OCI-LY7 (cell line): ENCODE results near the gene HAUS1. TPM values are rescaled to one million over a fixed set of nuclear protein-coding genes. Genes with fewer than 3 reads are reported as not detected.

Experiments used
- BruUV-seq: library from RNA; stranded (reverse); fragments of 400-500 nt; replicated peaks from 2 replicates; lab custom pipeline; 2021; lab: Mats Ljungman, UMichigan
- CTCF ChIA-PET: fragments of 300-600 bp; sonication (Branson Sonifier 250); formaldehyde crosslinking; loops from one replicate; lab custom pipeline; 2022; ENCODE audit warnings: antibody characterized with exemption; ENCODE audit not compliant: unreplicated experiment; lab: Charles Lee
- POLR2A ChIA-PET: fragments of 300-600 bp; sonication (Branson Sonifier 250); formaldehyde crosslinking; loops from one replicate; lab custom pipeline; 2022; ENCODE audit warnings: antibody characterized with exemption; lab: Charles Lee
- DNase-seq: peaks from one replicate; pipeline ENCODE4 v3.0.0-alpha.2; 2015; ENCODE audit warnings: low spot score
- H2AFZ ChIP-seq: fragments of 200-600 bp; sonication (generic), shearing (Covaris generic); 2 replicates; pipeline ENCODE4 v1.6.1; 2014; ENCODE audit warnings: mild to moderate bottlenecking, antibody characterized with exemption, low read length, moderate library complexity
- H3K27ac ChIP-seq: fragments of 200-600 bp; sonication (generic); 2 replicates; pipeline ENCODE4 v1.5.1; 2014; ENCODE audit warnings: mixed run types, low read depth, mild to moderate bottlenecking, moderate library complexity, low read length, inconsistent platforms; ENCODE audit not compliant: poor library complexity, severe bottlenecking
- H3K36me3 ChIP-seq: fragments of 200-600 bp; sonication (generic); 2 replicates; pipeline ENCODE4 v1.6.1; 2014; ENCODE audit warnings: mild to moderate bottlenecking, antibody characterized with exemption, low read length, moderate library complexity, mixed read lengths; ENCODE audit not compliant: insufficient read depth
- H3K4me1 ChIP-seq: fragments of 200-600 bp; sonication (generic); 2 replicates; pipeline ENCODE4 v1.5.1; 2014; ENCODE audit warnings: mild to moderate bottlenecking, low read length; ENCODE audit not compliant: insufficient read depth, poor library complexity, severe bottlenecking
- H3K4me2 ChIP-seq: fragments of 200-600 bp; sonication (generic); 2 replicates; pipeline ENCODE4 v1.6.1; 2014; ENCODE audit warnings: mild to moderate bottlenecking, low read length
- H3K4me3 ChIP-seq: fragments of 200-600 bp; sonication (generic); 2 replicates; pipeline ENCODE4 v1.5.1; 2014; ENCODE audit warnings: mild to moderate bottlenecking, low read depth, low read length; ENCODE audit not compliant: poor library complexity, severe bottlenecking
- H3K79me2 ChIP-seq: fragments of 200-600 bp; sonication (generic); 2 replicates; pipeline ENCODE4 v1.6.1; 2016; ENCODE audit warnings: low read depth, mild to moderate bottlenecking, low read length, moderate library complexity, mixed read lengths; ENCODE audit not compliant: insufficient read depth
- H3K9me2 ChIP-seq: fragments of 200-600 bp; sonication (generic); 2 replicates; pipeline ENCODE4 v1.6.1; 2016; ENCODE audit warnings: mild to moderate bottlenecking, low read length, mixed read lengths; ENCODE audit not compliant: insufficient read depth
- H3K9me3 ChIP-seq: fragments of 200-600 bp; sonication (generic); 2 replicates; pipeline ENCODE4 v1.6.1; 2014; ENCODE audit warnings: mild to moderate bottlenecking, mixed run types, low read length, mixed read lengths
- H4K20me1 ChIP-seq: fragments of 200-600 bp; sonication (generic); 2 replicates; pipeline ENCODE4 v1.6.1; 2014; ENCODE audit warnings: mild to moderate bottlenecking, antibody characterized with exemption, low read length, moderate library complexity, mixed read lengths; ENCODE audit not compliant: insufficient read depth
- CTCF ChIP-seq: fragments of 200-600 bp; sonication (generic); conservative IDR thresholded peaks from 2 replicates; pipeline ENCODE4 v1.5.1; 2014; ENCODE audit warnings: mild to moderate bottlenecking, antibody characterized with exemption, low read length, moderate library complexity, mixed read lengths
- EZH2phosphoT487 ChIP-seq: fragments of 200-600 bp; sonication (generic); IDR thresholded peaks from 2 replicates; pipeline ENCODE4 v1.6.1; 2018; ENCODE audit warnings: low read depth, borderline replicate concordance, mild to moderate bottlenecking, mixed run types, antibody characterized with exemption, low read length, moderate library complexity, mixed read lengths
- intact Hi-C: fragments of 100-400 bp; cut with micrococcal nuclease; formaldehyde crosslinking; loops from one replicate; pipeline ENCODE4 v1.10.0; 2022; ENCODE audit not compliant: unreplicated experiment
- total RNA-seq, 2 experiments: library from RNA; depleted of rRNA in 1 of 2; stranded (reverse); fragments of >200 nt in 1 of 2; shearing (Covaris generic) in 1 of 2; gene quantifications; 2 replicates each; pipeline ENCODE4 v1.2.3, GENCODE V29; 2014 to 2022

HAUS1 gene
- total RNA-seq, 2 experiments from 2014 or later: 24.8 to 38.4 TPM

GRCh38 chr18:46173393-46174341 is 69.5 kb downstream of the HAUS1 start:
- no TSS peak for BruUV-seq
- TF ChIP-seq CTCF (peak; percentile 78), EZH2phosphoT487 (no peak)
- peak overlapping the region; percentile 90 for H3K4me2 ChIP-seq
- POLR2A ChIA-PET: interaction anchor here (0.6 to 1.3 kb wide), 5 partner anchors 8 to 79 kb away, joined by 3 to 4 read pairs (median 3); no protein-coding TSS in a partner anchor
- peak; percentile 91 for DNase-seq
- peaks cover 4% of the 10 kb centered on the region; the same call in 1 of the 2 replicates for H3K36me3 ChIP-seq
- peaks cover 31% of the 10 kb centered on the region for H3K4me1 ChIP-seq
- peak overlapping the region; percentile 74 for H3K27ac ChIP-seq
- CTCF ChIA-PET: interaction anchor here (0.5 to 0.6 kb wide), 2 partner anchors 17 to 77 kb away, joined by 3 read pairs; no protein-coding TSS in a partner anchor
- intact Hi-C loops: loop anchor here (2.0 to 10.0 kb wide), 3 partner anchors 25 to 79 kb away; partner anchors contain the start of gene HAUS1
- H3K9me3 ChIP-seq: no peaks in the 10 kb centered on the region
- peaks cover 44% of the 10 kb centered on the region for H3K79me2 ChIP-seq
- H4K20me1 ChIP-seq: 0 out of 2 replicates have a peak, but pooled peaks cover 3% of the 10 kb centered on the region
- H2AFZ ChIP-seq: peak overlapping the region; percentile 84
- H3K9me2 ChIP-seq: no peaks in the 10 kb centered on the region
- H3K4me3 ChIP-seq: peak overlapping the region; percentile 97

- Histone ChIP-seq H4K20me1 (0 out of 2 replicates have a peak, but pooled peaks cover 3% of the 10 kb centered on the region), H3K9me3 (no peaks in the 10 kb centered on the region), H2AFZ (no peak overlapping the region), H3K27ac (peak overlapping the region; percentile 47), H3K4me3 (peak overlapping the region; percentile 97), H3K4me2 (peak overlapping the region; percentile 90), H3K36me3 (peaks cover 4% of the 10 kb centered on the region; the same call in 1 of the 2 replicates), H3K79me2 (peaks cover 52% of the 10 kb centered on the region), H3K9me2 (no peaks in the 10 kb centered on the region), H3K4me1 (peaks cover 24% of the 10 kb centered on the region)
- ChIA-PET POLR2A (interaction anchor here (0.6 kb wide), 1 partner anchor 65 kb away, joined by 8 read pairs; no protein-coding TSS in a partner anchor), CTCF (no interaction called here)
- intact Hi-C loops: loop anchor here (5.0 to 10.0 kb wide), 2 partner anchors 70 to 78 kb away; partner anchors contain the start of gene HAUS1
- peak; percentile 70 for DNase-seq
- TF ChIP-seq CTCF (no peak), EZH2phosphoT487 (no peak)
- BruUV-seq: no TSS peak
Observed at GRCh38 chr18:46174342-46175041, 70.3 kb downstream of the HAUS1 start.
